NK-92 treated with Interleukin-12 subunit alpha and Interleukin-12 subunit beta, amount 100 ng/mL, for 24 hours (cell line): ENCODE results near the gene SEPTIN11.
A peak's percentile ranks its signal among the peaks of the same experiment; 100 is the strongest.

Source experiments
- DNase-seq: peaks from one replicate; lab custom pipeline; 2025; lab: John Stamatoyannopoulos, UW

The SEPTIN11 gene

GRCh38 chr4:76949276-76950051 is at the start of gene SEPTIN11:
Gene SEPTIN11, plus strand, starts transcription at chr4:76949752. Its CDS starts 152 bp downstream, at chr4:76949904.
- peak; percentile 31 for DNase-seq

- DNase-seq = no peak
Measured at GRCh38 chr4:76902233-76902890, 47.2 kb upstream of the SEPTIN11 start.

- DNase-seq = no peak
Measured at GRCh38 chr4:76904646-76905190, 44.8 kb upstream of the SEPTIN11 start.

- no peak for DNase-seq
Measured at GRCh38 chr4:76905521-76905920, 44.0 kb upstream of the SEPTIN11 start.

GRCh38 chr4:76909711-76910110 is 39.8 kb upstream of the SEPTIN11 start:
- DNase-seq = no peak

GRCh38 chr4:76920715-76921114 is 28.8 kb upstream of the SEPTIN11 start:
- DNase-seq = no peak

GRCh38 chr4:76923619-76924357 is 25.8 kb upstream of the SEPTIN11 start:
- no peak for DNase-seq

- no peak for DNase-seq
Measured at GRCh38 chr4:76926841-76927240, 22.7 kb upstream of the SEPTIN11 start.

GRCh38 chr4:76930685-76931084 is 18.9 kb upstream of the SEPTIN11 start:
- no peak for DNase-seq

- DNase-seq = no peak
Measured at GRCh38 chr4:76931087-76931486, 18.5 kb upstream of the SEPTIN11 start.

DNA sequence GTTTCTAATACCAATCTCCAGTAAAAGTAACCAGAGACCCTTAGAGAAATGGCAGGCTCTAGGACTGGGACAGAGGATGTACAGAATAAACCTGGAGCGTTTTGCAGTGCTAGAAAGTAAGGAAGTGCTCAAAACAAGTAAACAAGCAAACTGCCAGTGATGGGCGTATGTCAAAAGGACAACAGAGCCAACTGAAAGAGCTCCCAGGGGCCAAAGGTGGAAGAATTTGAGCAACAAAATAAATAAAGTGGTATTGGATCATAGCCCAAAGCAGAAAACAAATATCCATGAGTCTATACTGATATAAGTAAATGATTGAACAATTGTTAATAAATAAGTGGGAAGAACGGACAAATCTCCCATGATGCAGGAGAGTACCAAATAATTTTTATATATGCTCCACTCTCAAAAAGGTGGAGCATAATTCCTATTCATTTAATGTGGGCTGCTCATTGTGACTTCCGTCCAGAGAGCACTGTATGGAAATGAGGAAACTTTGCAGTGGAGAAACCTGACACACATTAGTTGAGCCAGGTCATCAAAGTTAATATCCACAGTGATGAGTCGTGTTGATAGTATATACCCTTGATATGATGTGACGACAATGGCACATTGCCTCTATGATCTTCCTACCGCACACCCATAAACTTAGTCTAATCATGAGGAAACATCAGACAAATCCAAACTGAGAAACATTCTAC is 17.8 kb upstream of the SEPTIN11 start:
- no peak for DNase-seq

DNA sequence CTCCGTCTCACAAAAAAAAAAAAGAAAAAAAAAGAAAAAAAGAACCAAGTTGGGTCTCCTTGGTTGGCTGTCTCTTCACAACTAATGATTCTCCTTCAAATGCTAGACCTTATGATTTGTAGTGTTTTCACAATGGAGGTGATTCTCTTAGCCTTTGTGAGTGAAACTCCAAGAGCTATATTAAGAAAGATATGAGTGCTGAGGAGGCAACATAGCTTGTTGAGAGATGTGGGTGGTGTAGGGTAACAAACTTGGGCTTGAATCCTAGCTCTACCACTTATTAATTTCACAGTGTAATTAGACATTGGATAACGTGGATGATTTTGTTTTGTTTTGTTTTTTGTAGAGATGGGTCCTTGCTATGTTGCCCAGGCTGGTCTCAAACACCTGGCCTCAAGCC is 10.4 kb upstream of the SEPTIN11 start:
- no peak for DNase-seq

DNA sequence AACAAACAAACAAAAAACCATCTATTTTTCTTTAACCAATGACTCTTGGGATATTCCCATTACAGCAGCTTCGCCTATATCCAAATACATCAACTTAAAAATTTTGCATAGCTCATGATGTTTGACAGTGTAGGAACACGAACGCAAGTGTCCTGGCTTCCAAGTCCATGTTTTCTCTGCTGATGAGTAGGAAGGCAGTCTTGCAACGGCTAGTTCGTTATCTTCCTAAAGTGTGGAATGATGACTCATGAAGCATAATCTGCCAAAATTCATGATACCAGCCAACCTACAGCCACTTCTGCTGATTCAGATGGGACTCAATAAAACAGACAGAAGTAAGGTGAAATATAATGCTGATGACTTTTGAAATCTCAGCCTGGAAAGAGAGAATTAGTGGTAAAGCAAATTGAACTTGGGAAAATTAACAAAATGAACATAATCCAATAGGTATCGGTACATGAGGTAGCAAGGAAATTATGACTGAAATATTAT is 6.4 kb upstream of the SEPTIN11 start:
- no peak for DNase-seq

- no peak for DNase-seq
Measured at GRCh38 chr4:76943790-76944189, 5.8 kb upstream of the SEPTIN11 start.

DNA sequence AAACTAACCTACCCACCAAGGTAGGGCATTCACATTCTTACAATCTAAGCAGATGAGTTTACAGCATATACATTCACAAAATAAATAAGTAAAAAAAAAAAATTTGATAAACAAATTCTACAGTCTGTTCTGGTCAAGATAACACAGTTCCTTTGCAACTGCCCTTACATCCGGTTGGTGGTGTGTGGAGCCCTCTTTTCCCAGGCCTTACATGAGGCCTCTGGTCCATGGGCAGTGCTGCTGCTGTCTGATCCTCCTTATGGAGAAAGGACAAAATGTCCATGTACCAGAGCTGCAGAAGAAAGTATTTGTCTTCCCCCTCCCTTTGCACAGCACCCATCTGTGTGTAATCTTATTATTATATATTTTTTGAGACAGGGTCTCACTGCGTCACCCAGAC is 2.2 kb upstream of the SEPTIN11 start:
- no peak for DNase-seq

- no peak for DNase-seq
Measured at GRCh38 chr4:76948443-76949275, 893 bp upstream of the SEPTIN11 start.

DNA sequence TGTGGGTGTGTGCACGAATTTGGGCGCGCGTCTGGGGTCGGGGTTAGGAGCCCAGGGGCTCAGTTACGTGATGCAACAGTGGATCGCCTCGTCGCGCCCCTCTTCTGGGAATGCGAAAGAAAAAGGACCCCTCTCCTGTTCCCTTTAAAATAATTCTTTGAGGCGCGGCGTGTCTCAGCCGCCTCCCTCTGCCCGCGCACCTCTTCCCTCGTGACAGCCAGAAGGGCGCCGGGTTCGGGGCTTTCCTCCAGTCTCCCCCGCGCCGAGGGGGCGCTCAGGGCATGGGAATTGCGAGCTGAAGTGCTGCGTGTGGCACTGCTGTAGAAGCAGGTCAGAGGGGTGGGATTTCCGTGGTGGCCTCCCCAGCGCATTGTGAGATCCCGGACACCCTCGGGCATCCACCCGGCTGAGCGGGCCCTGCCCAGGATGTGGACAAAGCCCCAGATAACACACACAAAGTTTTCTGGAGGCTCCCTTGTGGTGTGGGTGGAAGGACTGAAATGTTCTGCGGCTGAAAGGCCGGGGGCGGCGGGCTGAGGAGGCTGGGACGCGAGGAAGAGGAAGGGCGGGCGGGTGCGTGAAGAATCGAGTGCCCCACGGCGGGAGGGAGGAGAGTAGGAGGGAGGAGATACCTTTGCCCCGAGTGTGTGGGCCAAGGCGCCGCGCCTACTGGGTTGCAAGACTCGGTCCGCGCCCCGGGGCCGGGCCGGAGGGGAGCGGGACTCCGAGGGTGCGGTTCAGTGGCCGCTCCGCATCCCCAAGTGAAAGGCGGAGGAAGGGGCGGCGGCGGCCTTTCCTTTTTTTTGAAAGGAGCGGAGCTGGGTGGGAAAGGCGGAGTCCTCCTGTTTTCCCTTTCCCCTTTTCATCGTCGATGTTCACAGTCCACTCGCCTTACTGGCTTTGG is 752 bp downstream of the SEPTIN11 start:
- DNase-seq = peak; percentile 11

GRCh38 chr4:76950956-76951671 is 1.6 kb downstream of the SEPTIN11 start:
- DNase-seq = no peak

DNA sequence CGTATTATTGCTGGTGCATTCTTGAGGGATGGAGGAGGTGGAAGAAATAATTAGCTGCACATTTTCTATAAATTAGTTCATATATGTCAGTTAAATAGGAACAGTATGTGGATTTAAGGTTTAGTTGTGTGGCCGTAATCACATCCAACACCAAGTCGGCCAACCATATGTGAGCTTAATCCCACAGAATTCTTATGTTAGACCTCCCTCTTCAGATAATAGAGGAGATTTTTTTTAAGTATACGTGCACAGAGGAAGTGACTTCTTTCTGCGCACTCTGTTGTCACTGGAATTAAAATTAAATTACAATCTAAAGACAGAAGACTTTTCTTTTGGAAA is 2.1 kb downstream of the SEPTIN11 start:
- DNase-seq = no peak
